B cell (primary cell): ENCODE results near the gene CRISPLD2. TPM values are rescaled to one million over a fixed set of nuclear protein-coding genes. Genes with fewer than 3 reads are reported as not detected.

Experiments used
- ATAC-seq: fragments of 200-7000 bp; cut with Tn5 transposase; one replicate; pipeline ENCODE4 v1.10.0; 2021; ENCODE audit warnings: low read depth, mild to moderate bottlenecking, moderate number of reproducible peaks, moderate library complexity
- CTCF ChIA-PET: fragments of 350-600 bp; sonication (Branson Sonifier 250); formaldehyde crosslinking; loops from one replicate; lab custom pipeline; 2021; ENCODE audit warnings: antibody characterized with exemption, inconsistent platforms; lab: Charles Lee
- POLR2A ChIA-PET: fragments of 350-600 bp; sonication (Branson Sonifier 250); formaldehyde crosslinking; loops from one replicate; lab custom pipeline; 2021; ENCODE audit warnings: antibody characterized with exemption; lab: Charles Lee
- DNase-seq: peaks from one replicate; pipeline ENCODE4 v3.0.0; 2013
- H2AFZ ChIP-seq: 2 replicates; pipeline ENCODE4 v1.6.1; 2012; ENCODE audit warnings: mild to moderate bottlenecking, low read depth, low read length; ENCODE audit not compliant: insufficient read depth, poor library complexity, severe bottlenecking
- H3K27ac ChIP-seq, 2 donors: 1 replicate in 1 of 2; 2 replicates in 1 of 2; pipeline ENCODE4 v1.5.1; 2012 to 2013; ENCODE audit warnings: low read length in 2 of 2, mild to moderate bottlenecking in 2 of 2, moderate library complexity in 1 of 2
- H3K27me3 ChIP-seq, 4 experiments: fragments of 200-600 bp in 1 of 4; sonication (generic) in 1 of 4; replicated peaks in 1 of 4; 1 replicate in 2 of 4; 2 replicates in 2 of 4; pipeline versions ENCODE4 v1.6.1 to v1.7.0; 2013 to 2016; ENCODE audit warnings: low read length in 3 of 4, mild to moderate bottlenecking in 2 of 4, mixed read lengths in 1 of 4, moderate library complexity in 1 of 4; ENCODE audit not compliant: insufficient read depth in 4 of 4, control insufficient read depth in 3 of 4; ENCODE audit errors: control extremely low read depth in 1 of 4
- H3K36me3 ChIP-seq, 2 experiments: replicated peaks in 1 of 2; 1 replicate in 1 of 2; 2 replicates in 1 of 2; pipeline versions ENCODE4 v1.6.1 to v1.7.1; 2013; ENCODE audit warnings: low read length in 1 of 2; ENCODE audit not compliant: insufficient read depth in 2 of 2, control insufficient read depth in 1 of 2; ENCODE audit errors: control extremely low read depth in 1 of 2, extremely low read depth in 1 of 2
- H3K4me1 ChIP-seq, 2 donors: fragments of 200-600 bp in 1 of 2; sonication (generic) in 1 of 2; 1 replicate in 1 of 2; 2 replicates in 1 of 2; pipeline versions ENCODE4 v1.5.1 to v1.6.1; 2013 to 2017; ENCODE audit warnings: low read length in 2 of 2; ENCODE audit not compliant: control insufficient read depth in 2 of 2, insufficient read depth in 2 of 2
- H3K4me2 ChIP-seq: replicated peaks from 2 replicates; pipeline ENCODE3; 2012; ENCODE audit warnings: mild to moderate bottlenecking, low read depth, low read length; ENCODE audit not compliant: poor library complexity, severe bottlenecking
- H3K4me3 ChIP-seq, 5 experiments: fragments of 200-600 bp in 1 of 5; sonication (generic) in 1 of 5; 1 replicate in 3 of 5; 2 replicates in 2 of 5; pipeline versions ENCODE4 v1.5.1 to v1.7.0; 2011 to 2016; ENCODE audit warnings: low read length in 4 of 5, mild to moderate bottlenecking in 4 of 5, low read depth in 2 of 5, control low read depth in 1 of 5, moderate library complexity in 1 of 5; ENCODE audit not compliant: insufficient read depth in 1 of 5; ENCODE audit errors: control extremely low read depth in 1 of 5, extremely low read depth in 1 of 5
- H3K79me2 ChIP-seq: fragments of 200-600 bp; sonication (generic); one replicate; pipeline ENCODE4 v1.6.0; 2016; ENCODE audit warnings: low read length; ENCODE audit not compliant: control insufficient read depth, insufficient read depth
- H3K9ac ChIP-seq: fragments of 200-600 bp; sonication (generic); 2 replicates; pipeline ENCODE4 v1.6.1; 2017; ENCODE audit warnings: mild to moderate bottlenecking, low read length, moderate library complexity
- H3K9me3 ChIP-seq, 3 donors: one replicate each; pipeline versions ENCODE4 v1.6.1 to v1.7.1; 2013; ENCODE audit warnings: low read length in 2 of 3; ENCODE audit not compliant: control insufficient read depth in 2 of 3, insufficient read depth in 1 of 3; ENCODE audit errors: control extremely low read depth in 1 of 3
- H4K20me1 ChIP-seq: 2 replicates; pipeline ENCODE4 v1.6.0; 2012; ENCODE audit warnings: mild to moderate bottlenecking, low read length; ENCODE audit not compliant: insufficient read depth, control insufficient read depth, poor library complexity, severe bottlenecking
- H3K27ac Mint-ChIP-seq: one replicate; pipeline ENCODE4 v1.8.0; 2021; ENCODE audit warnings: mixed read lengths
- H3K27me3 Mint-ChIP-seq: one replicate; pipeline ENCODE4 v1.8.0; 2021; ENCODE audit warnings: mixed read lengths
- H3K4me1 Mint-ChIP-seq: one replicate; pipeline ENCODE4 v1.8.0; 2021; ENCODE audit warnings: mixed read lengths
- H3K4me3 Mint-ChIP-seq: one replicate; pipeline ENCODE4 v1.8.0; 2021; ENCODE audit warnings: mixed read lengths
- H3K9me3 Mint-ChIP-seq: one replicate; pipeline ENCODE4 v1.8.0; 2022; ENCODE audit warnings: mixed read lengths; ENCODE audit not compliant: insufficient read depth
- EZH2 ChIP-seq: IDR thresholded peaks from 2 replicates; pipeline ENCODE4 v1.6.1; 2012; ENCODE audit warnings: borderline replicate concordance, low read depth, mild to moderate bottlenecking, moderate library complexity, low read length; ENCODE audit not compliant: insufficient read depth, poor library complexity, severe bottlenecking
- WGBS: methylation state at CpG from one replicate; pipeline ENCODE4 v1.1.5; 2013; ENCODE audit warnings: missing lambda C conversion rate; ENCODE audit not compliant: insufficient coverage; 5-methylcytosine and 5-hydroxymethylcytosine counted together
- intact Hi-C: fragments of 100-400 bp; cut with micrococcal nuclease; formaldehyde crosslinking; loops from one replicate; pipeline ENCODE4 v1.10.0; 2022
- polyA plus RNA-seq: library from polyadenylated mRNA; depleted of rRNA; stranded (reverse); fragments of >200 nt; gene quantifications from 2 replicates; pipeline ENCODE4 v1.2.3, GENCODE V29; 2012
- total RNA-seq, 2 donors: library from RNA; stranded (reverse); fragments of 120-200 nt in 1 of 2; gene quantifications; 1 replicate in 1 of 2; 2 replicates in 1 of 2; pipeline versions ENCODE4 v1.2.3 to v1.2.4, GENCODE V29; 2013 to 2022
- TF ChIP-seq, protein P1 (sequence below): fragments of 200-600 bp; IDR thresholded peaks from one replicate; pipeline ENCODE4 v1.8.0; 2022; ENCODE audit warnings: antibody characterized with exemption, mild to moderate bottlenecking

The CRISPLD2 gene
- total and polyA plus RNA-seq, 2 donors (not counting 1 experiment from before 2014, with no cell fraction given), result 0.25 to 0.37 TPM

DNA sequence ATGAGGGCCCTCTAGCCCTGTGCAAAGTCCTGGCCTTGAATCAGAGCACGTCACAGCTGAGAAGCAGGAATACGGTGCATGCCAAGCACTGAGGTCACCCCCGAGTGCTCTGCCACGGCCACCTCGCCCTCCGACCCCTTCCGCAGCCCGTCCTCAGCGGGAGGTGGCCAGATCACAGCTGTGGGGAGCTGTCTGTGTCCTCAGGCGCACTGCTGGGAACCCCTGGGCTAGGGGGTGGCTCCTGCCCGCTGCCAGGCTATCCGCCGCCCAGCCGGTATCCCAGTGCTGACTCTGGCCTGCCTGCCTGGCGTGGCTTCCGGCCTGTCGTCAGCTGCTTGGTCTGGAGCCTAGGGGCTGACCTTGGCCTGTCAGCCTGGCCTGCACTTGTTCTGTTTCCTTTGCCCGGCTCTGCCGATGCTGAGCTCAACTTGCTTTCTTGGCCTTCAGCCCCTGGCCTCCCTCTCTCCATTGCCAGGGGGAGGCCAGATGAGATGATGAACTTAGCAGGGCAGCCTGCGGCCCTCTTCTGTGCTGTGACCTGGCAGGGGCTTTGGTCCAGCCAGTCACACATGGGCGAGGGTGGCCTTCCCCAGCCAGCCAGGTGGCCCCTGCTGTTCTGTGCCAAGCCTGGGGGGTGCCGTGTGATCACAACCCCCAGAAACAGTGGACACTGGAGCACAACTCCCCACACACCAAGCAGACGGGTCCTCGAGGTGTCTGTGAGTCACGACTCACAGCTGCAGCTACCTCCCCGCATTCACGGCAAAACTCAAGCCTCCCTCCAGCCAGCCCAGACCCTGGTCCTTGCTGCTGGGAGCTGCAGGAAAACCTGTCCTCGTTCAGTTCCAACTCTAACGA, 114.2 kb downstream of the CRISPLD2 start:
- no peaks in the 10 kb centered on the region for H3K4me1 ChIP-seq
- H3K4me1 Mint-ChIP-seq, result no peaks in the 10 kb centered on the region
- ATAC-seq (no peak), DNase-seq (no peak)
- ChIA-PET POLR2A (no interaction called here), CTCF (interaction anchor here (1.1 to 1.8 kb wide), 2 partner anchors 8 to 18 kb away, joined by 3 to 5 read pairs; no protein-coding TSS in a partner anchor)
- H3K27me3 ChIP-seq, result no peaks in the 10 kb centered on the region
- H3K4me3 Mint-ChIP-seq, result no peak overlapping the region
- no peaks in the 10 kb centered on the region for H3K79me2 ChIP-seq
- TF ChIP-seq EZH2, result no peak
- TF ChIP-seq, protein P1, sequence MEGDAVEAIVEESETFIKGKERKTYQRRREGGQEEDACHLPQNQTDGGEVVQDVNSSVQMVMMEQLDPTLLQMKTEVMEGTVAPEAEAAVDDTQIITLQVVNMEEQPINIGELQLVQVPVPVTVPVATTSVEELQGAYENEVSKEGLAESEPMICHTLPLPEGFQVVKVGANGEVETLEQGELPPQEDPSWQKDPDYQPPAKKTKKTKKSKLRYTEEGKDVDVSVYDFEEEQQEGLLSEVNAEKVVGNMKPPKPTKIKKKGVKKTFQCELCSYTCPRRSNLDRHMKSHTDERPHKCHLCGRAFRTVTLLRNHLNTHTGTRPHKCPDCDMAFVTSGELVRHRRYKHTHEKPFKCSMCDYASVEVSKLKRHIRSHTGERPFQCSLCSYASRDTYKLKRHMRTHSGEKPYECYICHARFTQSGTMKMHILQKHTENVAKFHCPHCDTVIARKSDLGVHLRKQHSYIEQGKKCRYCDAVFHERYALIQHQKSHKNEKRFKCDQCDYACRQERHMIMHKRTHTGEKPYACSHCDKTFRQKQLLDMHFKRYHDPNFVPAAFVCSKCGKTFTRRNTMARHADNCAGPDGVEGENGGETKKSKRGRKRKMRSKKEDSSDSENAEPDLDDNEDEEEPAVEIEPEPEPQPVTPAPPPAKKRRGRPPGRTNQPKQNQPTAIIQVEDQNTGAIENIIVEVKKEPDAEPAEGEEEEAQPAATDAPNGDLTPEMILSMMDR, result no peak
- H3K9ac ChIP-seq, result no peak overlapping the region
- H3K27ac ChIP-seq, result no peak overlapping the region
- H4K20me1 ChIP-seq, result no peaks in the 10 kb centered on the region
- no peaks in the 10 kb centered on the region for H3K36me3 ChIP-seq
- no peak overlapping the region for H3K4me3 ChIP-seq
- peaks cover 0 to 20% (median 0%) of the 10 kb centered on the region in 3 donors for H3K9me3 ChIP-seq
- H2AFZ ChIP-seq, result no peak overlapping the region
- intact Hi-C loops, result no loop called here
- H3K4me2 ChIP-seq, result no peak overlapping the region
- no peaks in the 10 kb centered on the region for H3K9me3 Mint-ChIP-seq
- 94% methylated on average over 26 of the region's 29 CpGs for WGBS
- peaks cover 3% of the 10 kb centered on the region for H3K27me3 Mint-ChIP-seq
- peak overlapping the region; percentile 37 for H3K27ac Mint-ChIP-seq
